ENCODE results near the gene SARDH.

SARDH gene

GRCh38 chr9:133732639-133733408 is 5.3 kb downstream of the SARDH start:
- DNase-seq, result no peak

GRCh38 chr9:133731876-133732638 is 6.1 kb downstream of the SARDH start:
- DNase-seq, result peak; percentile 94

GRCh38 chr9:133730994-133731715 is 7.0 kb downstream of the SARDH start:
- no peak for DNase-seq

- no peak for DNase-seq
These were observed 8.4 kb downstream of the SARDH start for GRCh38 chr9:133729617-133730281.

- no peak for DNase-seq
These were observed 9.1 kb downstream of the SARDH start for GRCh38 chr9:133728856-133729616.

GRCh38 chr9:133727876-133728441 is 10.2 kb downstream of the SARDH start:
- no peak for DNase-seq

GRCh38 chr9:133727277-133727875 is 10.8 kb downstream of the SARDH start:
- no peak for DNase-seq

- peak; percentile 80 for DNase-seq
These were observed 11.5 kb downstream of the SARDH start for GRCh38 chr9:133726401-133727276.

GRCh38 chr9:133725886-133726285 is 12.3 kb downstream of the SARDH start:
- no peak for DNase-seq

GRCh38 chr9:133718563-133719315 is 19.4 kb downstream of the SARDH start:
- DNase-seq, result no peak

GRCh38 chr9:133717113-133718031 is 20.8 kb downstream of the SARDH start:
- no peak for DNase-seq

GRCh38 chr9:133716564-133717112 is 21.5 kb downstream of the SARDH start:
- no peak for DNase-seq

- DNase-seq, result peak; percentile 65
These were observed 22.1 kb downstream of the SARDH start for GRCh38 chr9:133715866-133716563.

GRCh38 chr9:133715295-133715865 is 22.8 kb downstream of the SARDH start:
- DNase-seq, result no peak

GRCh38 chr9:133714606-133715294 is 23.4 kb downstream of the SARDH start:
- peak; percentile 37 for DNase-seq

- peak; percentile 15 for DNase-seq
These were observed 24.1 kb downstream of the SARDH start for GRCh38 chr9:133713960-133714495.

Data from NCI-H1694 (cell line).